HCEC 1CT (cell line): Measurements from ENCODE around the gene CARD11.
A peak's percentile ranks its signal among the peaks of the same experiment; 100 is the strongest.
"Not testable (repeated sequence)": the region's sequence is repeated elsewhere in the genome, so short reads cannot be mapped to it uniquely, and the experiment has no call there.

Experiments used
- DNase-seq: peaks from one replicate; pipeline ENCODE4 v3.0.0-alpha.2; 2017

Gene CARD11

GRCh38 chr7:2959103-2959680 lies 84.5 kb downstream of the CARD11 start:
- no peak for DNase-seq

- no peak for DNase-seq
Measured at GRCh38 chr7:2958416-2959102, 85.1 kb downstream of the CARD11 start.

GRCh38 chr7:2957369-2957727 lies 86.3 kb downstream of the CARD11 start:
- DNase-seq: not testable (repeated sequence)

GRCh38 chr7:2956526-2957368 lies 86.9 kb downstream of the CARD11 start:
- peak; percentile 32 for DNase-seq

- no peak for DNase-seq
Measured at GRCh38 chr7:2956076-2956475, 87.6 kb downstream of the CARD11 start.

- DNase-seq: no peak
Measured at GRCh38 chr7:2955269-2955668, 88.4 kb downstream of the CARD11 start.

- DNase-seq: no peak
Measured at GRCh38 chr7:2954433-2954853, 89.2 kb downstream of the CARD11 start.

GRCh38 chr7:2953588-2954407 lies 89.9 kb downstream of the CARD11 start:
- DNase-seq: no peak

GRCh38 chr7:2953099-2953498 lies 90.6 kb downstream of the CARD11 start:
- no peak for DNase-seq

- DNase-seq: no peak
Measured at GRCh38 chr7:2952316-2952715, 91.4 kb downstream of the CARD11 start.

GRCh38 chr7:2950578-2950977 lies 93.1 kb downstream of the CARD11 start:
- DNase-seq: no peak

- DNase-seq: no peak
Measured at GRCh38 chr7:2948749-2949148, 94.9 kb downstream of the CARD11 start.

GRCh38 chr7:2947058-2947780 lies 96.4 kb downstream of the CARD11 start:
- no peak for DNase-seq

- DNase-seq: no peak
Measured at GRCh38 chr7:2945171-2945570, 98.5 kb downstream of the CARD11 start.

GRCh38 chr7:2944739-2945138 lies 98.9 kb downstream of the CARD11 start:
- DNase-seq: no peak

GRCh38 chr7:2943851-2944601 lies 99.6 kb downstream of the CARD11 start:
- no peak for DNase-seq

- DNase-seq: no peak
Measured at GRCh38 chr7:2941216-2941859, 102.3 kb downstream of the CARD11 start.

GRCh38 chr7:2940466-2940865 lies 103.2 kb downstream of the CARD11 start:
- no peak for DNase-seq

- DNase-seq: no peak
Measured at GRCh38 chr7:2939193-2939885, 104.3 kb downstream of the CARD11 start.

GRCh38 chr7:2938514-2939192 lies 105.0 kb downstream of the CARD11 start:
- DNase-seq: no peak
